GDM1 (cell line): ENCODE data around the gene CIROP.

ENCODE experiments used
- DNase-seq: peaks from one replicate; lab custom pipeline; 2025; lab: John Stamatoyannopoulos, UW

The CIROP gene

GRCh38 chr14:23093991-23094665 is 10.7 kb downstream of the CIROP start:
- DNase-seq = no peak

DNA sequence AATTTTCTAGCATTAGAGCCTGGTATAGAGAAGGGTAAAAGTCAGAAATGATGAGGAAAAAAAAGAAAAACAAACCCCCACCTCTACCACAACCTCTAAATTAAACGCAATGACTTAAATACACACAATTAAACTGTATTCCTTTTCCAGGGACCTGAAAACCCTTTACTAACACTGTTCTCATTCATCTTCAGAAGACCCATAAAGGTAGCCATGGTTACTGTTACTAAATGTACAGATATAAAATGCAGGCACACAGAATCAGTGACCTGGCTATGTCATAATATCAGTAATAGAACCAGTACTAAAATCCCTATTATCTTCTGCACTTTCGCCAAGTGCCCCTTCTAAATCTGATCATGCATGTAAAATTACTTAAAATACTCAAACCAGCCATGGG is 11.3 kb downstream of the CIROP start:
- DNase-seq = no peak

- DNase-seq = no peak
Observed at GRCh38 chr14:23093104-23093503, 11.7 kb downstream of the CIROP start.

GRCh38 chr14:23091294-23092225 is 13.2 kb downstream of the CIROP start:
- no peak for DNase-seq

- no peak for DNase-seq
Observed at GRCh38 chr14:23090254-23090636, 14.5 kb downstream of the CIROP start.

- no peak for DNase-seq
Observed at GRCh38 chr14:23089498-23090253, 15.1 kb downstream of the CIROP start.

- DNase-seq = no peak
Observed at GRCh38 chr14:23086565-23086964, 18.2 kb downstream of the CIROP start.

- DNase-seq = no peak
Observed at GRCh38 chr14:23085458-23085857, 19.3 kb downstream of the CIROP start.

- DNase-seq = no peak
Observed at GRCh38 chr14:23080474-23080873, 24.3 kb downstream of the CIROP start.

- no peak for DNase-seq
Observed at GRCh38 chr14:23079716-23080115, 25.1 kb downstream of the CIROP start.

DNA sequence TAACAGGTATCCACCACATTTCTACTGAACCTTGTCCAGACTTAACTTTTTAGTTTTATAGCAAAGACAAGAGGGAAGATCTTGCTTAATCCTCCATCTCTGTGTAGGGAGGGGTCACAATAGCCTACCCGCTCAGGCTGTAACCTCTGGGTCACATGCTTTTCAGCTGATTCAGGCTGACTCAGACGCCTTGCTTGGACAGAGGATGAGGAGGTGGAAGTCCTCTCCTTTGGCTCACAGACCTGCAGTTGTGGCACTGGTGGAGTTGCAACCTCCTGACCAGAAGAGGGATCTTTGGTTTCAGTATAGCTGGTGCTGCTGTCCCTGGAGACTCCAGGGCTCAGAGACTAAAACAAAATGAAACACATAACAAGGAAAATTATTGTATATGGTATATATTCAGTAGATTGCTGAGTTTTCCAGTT is 26.1 kb downstream of the CIROP start:
- no peak for DNase-seq

DNA sequence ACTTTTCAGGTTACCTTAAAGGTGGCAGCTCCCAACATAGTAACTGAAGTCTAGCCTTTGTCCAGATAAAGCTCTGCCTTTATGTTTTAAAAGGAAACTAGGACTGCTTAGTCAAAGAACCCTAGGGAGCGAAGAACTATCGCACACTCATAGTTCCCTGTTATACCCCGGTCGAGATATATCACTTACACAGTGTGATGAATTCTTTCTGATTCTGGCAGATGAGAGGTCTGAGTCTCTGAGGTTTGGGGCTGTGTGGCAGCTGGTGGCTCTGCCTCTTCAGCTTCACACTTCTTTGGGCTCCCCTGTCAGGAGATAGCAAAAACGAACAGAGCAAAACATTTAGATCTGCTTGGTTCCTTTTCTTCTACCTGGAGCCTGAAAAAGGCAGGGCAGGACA is 26.8 kb downstream of the CIROP start:
- DNase-seq = no peak

GRCh38 chr14:23076785-23077408 is 27.9 kb downstream of the CIROP start:
- DNase-seq = no peak

- no peak for DNase-seq
Observed at GRCh38 chr14:23074906-23075305, 29.9 kb downstream of the CIROP start.

- DNase-seq = no peak
Observed at GRCh38 chr14:23071921-23072539, 32.8 kb downstream of the CIROP start.

- no peak for DNase-seq
Observed at GRCh38 chr14:23071244-23071920, 33.4 kb downstream of the CIROP start.

GRCh38 chr14:23070262-23071129 is 34.3 kb downstream of the CIROP start:
- no peak for DNase-seq

GRCh38 chr14:23069413-23069806 is 35.4 kb downstream of the CIROP start:
- DNase-seq = no peak

GRCh38 chr14:23068789-23069412 is 35.9 kb downstream of the CIROP start:
- DNase-seq = no peak
